ENCODE measurements around the gene SCEL. TPM values are rescaled to one million over a fixed set of nuclear protein-coding genes. Genes with fewer than 3 reads are reported as not detected.

SCEL gene, protein sequence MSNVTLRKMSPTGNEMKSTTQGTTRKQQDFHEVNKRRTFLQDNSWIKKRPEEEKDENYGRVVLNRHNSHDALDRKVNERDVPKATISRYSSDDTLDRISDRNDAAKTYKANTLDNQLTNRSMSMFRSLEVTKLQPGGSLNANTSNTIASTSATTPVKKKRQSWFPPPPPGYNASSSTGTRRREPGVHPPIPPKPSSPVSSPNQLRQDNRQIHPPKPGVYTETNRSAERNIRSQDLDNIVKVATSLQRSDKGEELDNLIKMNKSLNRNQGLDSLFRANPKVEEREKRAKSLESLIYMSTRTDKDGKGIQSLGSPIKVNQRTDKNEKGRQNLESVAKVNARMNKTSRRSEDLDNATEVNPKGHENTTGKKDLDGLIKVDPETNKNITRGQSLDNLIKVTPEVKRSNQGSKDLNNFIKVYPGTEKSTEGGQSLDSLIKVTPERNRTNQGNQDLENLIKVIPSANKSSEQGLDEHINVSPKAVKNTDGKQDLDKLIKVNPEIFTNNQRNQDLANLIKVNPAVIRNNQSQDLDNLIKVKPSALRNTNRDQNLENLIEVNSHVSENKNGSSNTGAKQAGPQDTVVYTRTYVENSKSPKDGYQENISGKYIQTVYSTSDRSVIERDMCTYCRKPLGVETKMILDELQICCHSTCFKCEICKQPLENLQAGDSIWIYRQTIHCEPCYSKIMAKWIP
- under 1 TPM in 1 of 10 donors, not detected in 9; 0.11 TPM for total RNA-seq
- polyA plus RNA-seq, result under 1 TPM in 1 of 2 donors, not detected in 1; 0.07 TPM
- long read RNA-seq, donor 1, result 0 reads
- long read RNA-seq, donor 2, result 0 reads
- long read RNA-seq, donor 3, result 0 reads

DNA sequence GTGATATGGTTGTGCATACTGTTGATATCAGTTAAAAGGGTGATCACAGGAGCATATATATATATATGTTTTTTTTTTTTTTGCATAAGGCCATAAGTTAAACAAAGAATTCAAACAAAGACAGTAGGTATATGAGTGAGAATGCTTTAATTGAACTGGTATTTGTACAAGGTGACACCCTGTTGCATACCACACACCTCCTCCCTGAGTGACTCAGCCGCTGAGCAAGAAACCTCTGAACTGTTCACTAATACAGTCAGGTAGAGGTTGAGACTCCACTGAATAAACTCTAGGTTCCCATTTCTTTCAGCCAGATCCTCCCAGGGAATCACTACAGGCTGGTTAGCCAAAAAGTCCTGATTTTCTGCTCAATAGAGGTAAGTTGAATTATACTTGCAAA, at the start of gene SCEL:
Gene SCEL (plus strand): TSS at position 259 of the 400 bp plus-strand sequence. CDS start 20,170 bp downstream, outside the sequence.
- Histone ChIP-seq H3K27ac (no peak within 1 kb of the TSS), H3K4me3 (no peak within 1 kb of the TSS), H3K36me3 (no peaks in the 10 kb centered on the region), H3K4me1 (no peaks in the 10 kb centered on the region), H3K27me3 (peaks cover 0 to 10% (median 0%) of the 10 kb centered on the region in 7 donors), H3K9me3 (no peaks in the 10 kb centered on the region)
- DNase-seq (no peak), ATAC-seq (no peak)
- intact Hi-C loops (cut with DNase I), result no loop called here
- TF ChIP-seq, protein P1, sequence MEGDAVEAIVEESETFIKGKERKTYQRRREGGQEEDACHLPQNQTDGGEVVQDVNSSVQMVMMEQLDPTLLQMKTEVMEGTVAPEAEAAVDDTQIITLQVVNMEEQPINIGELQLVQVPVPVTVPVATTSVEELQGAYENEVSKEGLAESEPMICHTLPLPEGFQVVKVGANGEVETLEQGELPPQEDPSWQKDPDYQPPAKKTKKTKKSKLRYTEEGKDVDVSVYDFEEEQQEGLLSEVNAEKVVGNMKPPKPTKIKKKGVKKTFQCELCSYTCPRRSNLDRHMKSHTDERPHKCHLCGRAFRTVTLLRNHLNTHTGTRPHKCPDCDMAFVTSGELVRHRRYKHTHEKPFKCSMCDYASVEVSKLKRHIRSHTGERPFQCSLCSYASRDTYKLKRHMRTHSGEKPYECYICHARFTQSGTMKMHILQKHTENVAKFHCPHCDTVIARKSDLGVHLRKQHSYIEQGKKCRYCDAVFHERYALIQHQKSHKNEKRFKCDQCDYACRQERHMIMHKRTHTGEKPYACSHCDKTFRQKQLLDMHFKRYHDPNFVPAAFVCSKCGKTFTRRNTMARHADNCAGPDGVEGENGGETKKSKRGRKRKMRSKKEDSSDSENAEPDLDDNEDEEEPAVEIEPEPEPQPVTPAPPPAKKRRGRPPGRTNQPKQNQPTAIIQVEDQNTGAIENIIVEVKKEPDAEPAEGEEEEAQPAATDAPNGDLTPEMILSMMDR (IDR thresholded peaks at IDR 0.05), result no peak
- 67 to 70% methylated on average over 1 of the region's 1 CpG for WGBS, 2 donors

DNA sequence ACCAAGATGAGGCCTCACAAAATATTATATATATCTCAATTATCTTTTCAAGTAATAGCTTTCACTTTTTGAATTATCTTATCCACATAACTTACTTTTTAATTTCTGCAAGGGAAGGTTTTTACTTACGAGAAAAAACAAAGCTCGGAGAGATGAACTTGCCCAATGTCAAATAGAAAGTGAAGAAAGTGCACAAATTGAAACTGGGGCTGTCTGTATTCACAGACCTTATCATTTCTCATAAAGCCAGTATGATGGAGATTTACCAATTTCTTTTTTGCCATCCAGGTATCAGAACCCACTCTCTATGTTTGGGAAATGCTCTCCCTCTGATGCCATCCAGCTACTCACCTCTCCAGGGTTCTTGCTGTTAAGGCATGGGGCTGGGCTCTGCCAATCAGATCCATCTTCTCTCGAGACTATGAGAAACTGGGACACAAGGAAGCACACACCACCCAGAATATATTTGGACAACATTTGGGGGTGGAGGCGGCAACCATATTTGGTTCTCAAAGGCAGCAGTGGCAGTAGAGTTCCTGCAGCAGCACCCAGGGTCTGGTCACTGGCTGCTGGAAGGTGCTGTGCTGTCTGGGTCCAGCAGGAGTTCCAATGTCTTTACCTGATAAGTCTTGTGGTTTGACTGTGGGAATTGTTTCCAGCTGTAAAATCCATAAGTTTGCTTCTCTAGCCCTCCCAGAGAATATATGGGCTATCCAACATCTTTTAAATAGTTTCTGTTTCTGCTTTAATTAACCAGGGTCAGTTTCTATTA, 45.8 kb upstream of the SCEL start:
- peaks cover 0 to 8% (median 0%) of the 10 kb centered on the region in 11 donors for H3K9me3 ChIP-seq
- H3K27ac ChIP-seq, result no peak overlapping the region
- intact Hi-C loops (cut with DNase I), result loop anchor here (5.0 to 10.0 kb wide), 4 partner anchors 75 to 265 kb away; no protein-coding TSS in a partner anchor
- H3K36me3 ChIP-seq, result no peaks in the 10 kb centered on the region
- H3K4me3 ChIP-seq, result no peak overlapping the region
- DNase-seq (no peak), ATAC-seq (no peak)
- TF ChIP-seq, protein P1 (IDR thresholded peaks at IDR 0.05), result no peak
- H3K27me3 ChIP-seq, result no peaks in the 10 kb centered on the region
- peaks cover 0 to 8% (median 0%) of the 10 kb centered on the region in 9 donors for H3K4me1 ChIP-seq
- 90 to 91% methylated on average over 4 of the region's 4 CpGs for WGBS, 2 donors

DNA sequence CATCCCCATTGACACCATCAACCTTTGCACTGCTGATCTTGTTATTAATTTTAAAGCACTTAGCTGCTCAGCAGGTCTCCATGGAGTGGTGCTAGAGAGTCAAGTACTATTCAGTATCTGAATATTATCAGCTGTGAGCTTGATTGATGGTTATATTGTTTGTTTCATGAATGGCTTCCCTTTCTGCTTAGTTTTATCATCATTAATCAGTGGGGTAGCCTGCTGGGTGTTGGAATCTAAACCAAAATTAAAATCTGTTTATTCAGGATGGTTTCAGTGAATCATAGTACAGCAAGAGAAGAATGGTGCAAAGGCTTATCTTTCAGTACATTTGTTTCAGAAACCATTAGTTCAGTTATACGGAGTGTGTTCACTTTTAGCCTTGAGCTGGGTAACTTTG, 42.5 kb upstream of the SCEL start:
- Histone ChIP-seq H3K36me3 (no peaks in the 10 kb centered on the region), H3K4me1 (peaks cover 0 to 8% (median 0%) of the 10 kb centered on the region in 9 donors), H3K4me3 (no peak overlapping the region), H3K9me3 (no peaks in the 10 kb centered on the region), H3K27me3 (no peaks in the 10 kb centered on the region), H3K27ac (no peak overlapping the region)
- TF ChIP-seq, protein P1 (IDR thresholded peaks at IDR 0.05), result peak in 7 of 9 donors; percentile 35 to 64 (median 52)
- intact Hi-C loops (cut with DNase I), result loop anchor here (5.0 to 10.0 kb wide), 4 partner anchors 72 to 262 kb away; no protein-coding TSS in a partner anchor
- peak in 5 of 8 donors; percentile 33 to 58 (median 49) for ATAC-seq
- no peak for DNase-seq
- 27 to 55% methylated on average over 1 of the region's 1 CpG for WGBS, 2 donors

Data from heart right ventricle (tissue), 16 donors.